ENCODE measurements around the gene TNFRSF8. TPM values are rescaled to one million over a fixed set of nuclear protein-coding genes. Genes with fewer than 3 reads are reported as not detected.

The TNFRSF8 gene
- total RNA-seq (2022; extraction: Qiagen RNA extraction; ENCODE audit: low read depth), result 0.11 to 0.31 TPM (median 0.11 TPM) in 4 of 5 replicates, not detected in the other

DNA sequence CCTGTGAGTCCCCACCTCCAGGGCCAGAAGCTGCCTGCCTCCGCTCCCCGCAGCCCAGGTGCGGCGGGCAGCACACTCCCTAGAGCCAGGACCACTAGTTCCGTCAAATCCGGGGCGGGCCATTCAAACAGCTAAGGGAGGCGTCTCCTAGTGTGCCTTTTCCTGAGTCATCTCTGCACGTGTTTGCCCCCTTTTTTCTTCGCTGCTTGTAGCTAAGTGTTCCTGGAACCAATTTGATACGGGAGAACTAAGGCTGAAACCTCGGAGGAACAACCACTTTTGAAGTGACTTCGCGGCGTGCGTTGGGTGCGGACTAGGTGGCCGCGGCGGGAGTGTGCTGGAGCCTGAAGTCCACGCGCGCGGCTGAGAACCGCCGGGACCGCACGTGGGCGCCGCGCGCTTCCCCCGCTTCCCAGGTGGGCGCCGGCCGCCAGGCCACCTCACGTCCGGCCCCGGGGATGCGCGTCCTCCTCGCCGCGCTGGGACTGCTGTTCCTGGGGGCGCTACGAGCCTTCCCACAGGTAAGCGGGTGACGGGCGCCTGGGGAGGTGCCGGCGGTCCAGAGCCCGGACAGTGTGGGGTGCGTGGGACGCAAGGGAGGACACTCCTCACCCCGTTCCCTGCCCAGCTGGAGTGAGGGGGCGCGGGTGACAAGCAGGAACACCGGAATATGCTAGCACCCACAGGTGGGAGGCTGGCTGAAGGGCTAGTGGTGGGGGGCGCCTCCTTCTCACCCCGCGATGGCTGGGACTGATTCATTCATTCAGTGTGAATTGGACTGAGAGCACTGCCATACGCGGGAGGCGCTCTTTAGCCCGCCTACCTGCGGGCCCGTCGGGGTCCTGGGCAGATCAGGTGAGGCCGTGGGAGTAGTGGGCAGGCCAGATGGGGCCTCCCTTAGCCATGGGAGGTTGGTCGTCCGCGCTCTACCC is at the start of gene TNFRSF8:
TSS of gene TNFRSF8 (plus strand) at position 163 of the 932 bp plus-strand sequence. CDS start at position 459, 296 bp downstream.

DNA sequence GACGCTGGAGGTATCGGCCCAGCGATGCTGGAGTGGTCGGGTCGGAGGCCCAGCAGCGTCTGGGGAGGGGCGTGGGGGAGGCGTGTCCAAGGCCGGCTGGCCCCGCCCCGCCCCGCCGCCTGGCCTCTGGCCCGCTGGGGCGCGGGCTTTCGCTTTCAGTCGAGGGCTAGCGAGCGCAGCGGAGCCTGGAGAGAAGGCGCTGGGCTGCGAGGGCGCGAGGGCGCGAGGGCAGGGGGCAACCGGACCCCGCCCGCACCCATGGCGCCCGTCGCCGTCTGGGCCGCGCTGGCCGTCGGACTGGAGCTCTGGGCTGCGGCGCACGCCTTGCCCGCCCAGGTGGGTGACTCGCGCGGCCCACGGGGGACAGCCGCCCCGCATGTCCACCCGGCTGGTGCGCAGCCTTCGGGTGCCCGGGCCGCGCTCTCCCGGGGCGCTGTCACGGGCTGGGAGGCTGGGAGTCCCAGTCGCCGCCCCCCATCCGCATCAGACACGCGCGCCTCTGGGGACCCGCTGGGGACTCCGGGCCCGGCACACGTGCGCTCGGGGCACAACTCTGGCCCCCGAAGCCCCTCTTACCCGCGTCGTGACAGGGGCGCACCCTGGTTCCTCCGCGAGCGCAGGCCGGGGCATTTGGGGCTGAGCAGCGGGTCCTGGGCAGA is 103.9 kb downstream of the TNFRSF8 start, which contains the start of gene TNFRSF1B:
TSS of gene TNFRSF1B (plus strand) at position 158 of the 659 bp plus-strand sequence. CDS start at position 259, 101 bp downstream.

Other genes starting within 250 kb of the TNFRSF8 start
- gene NPPA, start 215.5 kb upstream of the TNFRSF8 start, total RNA-seq (2022; extraction: Qiagen RNA extraction; ENCODE audit: low read depth), result not detected in 5 replicates
- 0.42 TPM in 1 of 5 replicates, not detected in the others for gene NPPB, start 204.4 kb upstream of the TNFRSF8 start, total RNA-seq (2022; extraction: Qiagen RNA extraction; ENCODE audit: low read depth)
- 24.5 to 50.7 TPM (median 48.7 TPM) in 5 replicates for gene KIAA2013, start 136.9 kb upstream of the TNFRSF8 start, total RNA-seq (2022; extraction: Qiagen RNA extraction; ENCODE audit: low read depth)
- gene PLOD1, start 128.6 kb upstream of the TNFRSF8 start, total RNA-seq (2022; extraction: Qiagen RNA extraction; ENCODE audit: low read depth), result 60.5 to 88.3 TPM (median 85.2 TPM) in 5 replicates
- 30.8 to 37.4 TPM (median 34.7 TPM) in 5 replicates for gene MFN2, start 82.9 kb upstream of the TNFRSF8 start, total RNA-seq (2022; extraction: Qiagen RNA extraction; ENCODE audit: low read depth)
- gene MIIP, start 43.8 kb upstream of the TNFRSF8 start, total RNA-seq (2022; extraction: Qiagen RNA extraction; ENCODE audit: low read depth), result 7.2 to 17.8 TPM (median 12.8 TPM) in 5 replicates
- 0.31 to 1.4 TPM (median 0.54 TPM) in 5 replicates for gene TNFRSF1B, start 103.7 kb downstream of the TNFRSF8 start, total RNA-seq (2022; extraction: Qiagen RNA extraction; ENCODE audit: low read depth)
- 6.2 to 10.2 TPM (median 6.6 TPM) in 5 replicates for gene VPS13D, start 166.7 kb downstream of the TNFRSF8 start, total RNA-seq (2022; extraction: Qiagen RNA extraction; ENCODE audit: low read depth)

All from A549 treated with ZK216348 at 1 μM for 4 hours (cell line).